ENCODE data around the gene DPH5. TPM values are rescaled to one million over a fixed set of nuclear protein-coding genes. Genes with fewer than 3 reads are reported as not detected.

DPH5 gene
- total RNA-seq, 2 donors from 2014 or later, result 13.4 to 26.0 TPM

GRCh38 chr1:100982793-100983192 is 42.8 kb downstream of the DPH5 start:
- no peaks in the 10 kb centered on the region for H3K9me3 ChIP-seq
- no peaks in the 10 kb centered on the region for H3K27me3 ChIP-seq
- no peak for TF ChIP-seq CTCF (IDR thresholded peaks at IDR 0.05)
- H3K4me1 ChIP-seq, result no peaks in the 10 kb centered on the region
- H3K27ac ChIP-seq, result no peak overlapping the region
- DNase-seq (ENCODE audit: low spot score), result no peak
- H3K36me3 ChIP-seq, result no peaks in the 10 kb centered on the region
- H3K4me3 ChIP-seq, result no peak overlapping the region

- no peaks in the 10 kb centered on the region for H3K9me3 ChIP-seq
- TF ChIP-seq CTCF (IDR thresholded peaks at IDR 0.05), result no peak
- H3K4me1 ChIP-seq, result no peaks in the 10 kb centered on the region
- H3K36me3 ChIP-seq, result peaks cover 11% of the 10 kb centered on the region
- DNase-seq (ENCODE audit: low spot score), result no peak
- no peak overlapping the region for H3K27ac ChIP-seq
- H3K4me3 ChIP-seq, result no peak overlapping the region
- H3K27me3 ChIP-seq, result no peaks in the 10 kb centered on the region
Measured at GRCh38 chr1:100979631-100980030, 46.0 kb downstream of the DPH5 start.

GRCh38 chr1:100976936-100977335 is 48.6 kb downstream of the DPH5 start:
- Histone ChIP-seq H3K27ac (no peak overlapping the region), H3K36me3 (peaks cover 13% of the 10 kb centered on the region), H3K4me1 (no peaks in the 10 kb centered on the region), H3K9me3 (no peaks in the 10 kb centered on the region), H3K4me3 (no peak overlapping the region), H3K27me3 (no peaks in the 10 kb centered on the region)
- TF ChIP-seq CTCF (IDR thresholded peaks at IDR 0.05), result no peak
- no peak for DNase-seq (ENCODE audit: low spot score)

GRCh38 chr1:100972185-100972584 is 53.4 kb downstream of the DPH5 start:
- no peak overlapping the region for H3K27ac ChIP-seq
- H3K27me3 ChIP-seq, result no peaks in the 10 kb centered on the region
- no peak overlapping the region for H3K4me3 ChIP-seq
- H3K4me1 ChIP-seq, result no peaks in the 10 kb centered on the region
- TF ChIP-seq CTCF (IDR thresholded peaks at IDR 0.05), result no peak
- no peaks in the 10 kb centered on the region for H3K9me3 ChIP-seq
- DNase-seq (ENCODE audit: low spot score), result no peak
- H3K36me3 ChIP-seq, result peaks cover 17% of the 10 kb centered on the region

GRCh38 chr1:100971021-100971420 is 54.6 kb downstream of the DPH5 start:
- Histone ChIP-seq H3K9me3 (no peaks in the 10 kb centered on the region), H3K4me1 (no peaks in the 10 kb centered on the region), H3K36me3 (peaks cover 28% of the 10 kb centered on the region), H3K4me3 (no peak overlapping the region), H3K27me3 (no peaks in the 10 kb centered on the region), H3K27ac (no peak overlapping the region)
- DNase-seq (ENCODE audit: low spot score), result no peak
- no peak for TF ChIP-seq CTCF (IDR thresholded peaks at IDR 0.05)

- Histone ChIP-seq H3K9me3 (no peaks in the 10 kb centered on the region), H3K27ac (no peak overlapping the region), H3K27me3 (no peaks in the 10 kb centered on the region), H3K4me1 (no peaks in the 10 kb centered on the region), H3K36me3 (peaks cover 22% of the 10 kb centered on the region), H3K4me3 (no peak overlapping the region)
- no peak for DNase-seq (ENCODE audit: low spot score)
- no peak for TF ChIP-seq CTCF (IDR thresholded peaks at IDR 0.05)
Measured at GRCh38 chr1:100969327-100969726, 56.3 kb downstream of the DPH5 start.

Data from right atrium auricular region (tissue), 2 donors.